ENCODE measurements around the gene KRT222.

Gene KRT222

DNA sequence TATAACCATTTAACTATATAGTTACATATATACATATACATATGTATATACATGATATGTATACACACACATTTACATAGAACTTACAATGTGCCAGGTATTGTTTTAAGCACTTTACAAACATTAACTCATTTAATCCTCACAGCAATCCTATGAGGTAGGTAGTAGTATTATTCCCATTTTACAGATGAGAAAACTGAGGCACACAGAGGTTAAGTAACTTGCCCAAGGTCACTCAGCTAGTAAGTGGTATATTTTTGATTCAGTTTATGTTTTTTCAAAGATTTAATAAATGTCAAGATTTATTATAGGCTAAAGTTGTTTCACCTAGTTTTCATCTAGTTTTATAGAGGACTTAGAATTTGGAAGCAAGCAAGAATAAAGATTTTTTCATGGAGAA lies 6.6 kb downstream of the KRT222 start:
- DNase-seq (ENCODE audit: low read depth in 2 of 2): no peak

- DNase-seq (ENCODE audit: low read depth in 2 of 2): no peak
Measured at GRCh38 chr17:40651939-40652338, 13.0 kb downstream of the KRT222 start.

GRCh38 chr17:40648384-40648968 lies 16.5 kb downstream of the KRT222 start:
- DNase-seq (ENCODE audit: low read depth in 2 of 2): no peak

DNA sequence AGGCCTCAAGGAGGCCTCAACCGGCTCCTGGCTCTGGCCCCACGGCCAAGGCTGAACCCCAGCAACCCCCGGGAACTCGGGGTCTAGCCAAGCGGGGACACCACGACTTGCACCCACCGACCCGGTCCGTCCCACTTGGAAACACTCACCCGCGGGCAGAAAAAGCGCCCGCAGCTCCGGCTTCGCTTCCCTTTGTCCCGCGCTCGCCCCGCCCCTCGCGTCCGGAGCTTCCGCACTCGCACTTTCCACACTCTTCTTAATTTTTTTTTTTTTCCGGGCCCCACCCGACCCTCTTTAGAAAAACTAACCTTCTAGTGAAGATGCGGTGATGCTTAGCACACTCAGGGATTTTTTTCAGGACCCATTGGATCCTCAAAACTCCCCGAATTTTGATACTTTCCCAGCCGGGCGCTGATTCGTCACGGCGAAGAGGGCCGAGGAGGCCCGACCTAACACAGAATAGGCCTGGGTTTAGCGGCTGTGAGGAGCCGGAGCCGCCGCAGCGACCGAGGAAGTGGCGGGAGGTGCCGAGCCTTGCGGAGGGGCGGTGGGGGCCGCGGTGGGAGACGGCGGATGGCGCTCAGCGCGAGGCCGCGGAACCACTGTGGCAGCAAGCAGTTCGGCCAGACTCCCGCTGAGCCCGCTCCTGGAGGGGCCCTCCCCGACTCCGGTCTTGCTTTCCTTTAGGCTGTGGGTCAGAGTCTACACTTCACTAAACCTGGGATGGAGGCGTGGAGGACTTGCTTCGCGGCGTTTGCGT lies 17.2 kb downstream of the KRT222 start, which contains the start of gene SMARCE1:
TSS of gene SMARCE1 (minus strand) at position 195 of the 760 bp plus-strand sequence. CDS start 2,016 bp downstream, outside the sequence.
- DNase-seq (ENCODE audit: low read depth in 2 of 2): peak; percentile 53 to 59

DNA sequence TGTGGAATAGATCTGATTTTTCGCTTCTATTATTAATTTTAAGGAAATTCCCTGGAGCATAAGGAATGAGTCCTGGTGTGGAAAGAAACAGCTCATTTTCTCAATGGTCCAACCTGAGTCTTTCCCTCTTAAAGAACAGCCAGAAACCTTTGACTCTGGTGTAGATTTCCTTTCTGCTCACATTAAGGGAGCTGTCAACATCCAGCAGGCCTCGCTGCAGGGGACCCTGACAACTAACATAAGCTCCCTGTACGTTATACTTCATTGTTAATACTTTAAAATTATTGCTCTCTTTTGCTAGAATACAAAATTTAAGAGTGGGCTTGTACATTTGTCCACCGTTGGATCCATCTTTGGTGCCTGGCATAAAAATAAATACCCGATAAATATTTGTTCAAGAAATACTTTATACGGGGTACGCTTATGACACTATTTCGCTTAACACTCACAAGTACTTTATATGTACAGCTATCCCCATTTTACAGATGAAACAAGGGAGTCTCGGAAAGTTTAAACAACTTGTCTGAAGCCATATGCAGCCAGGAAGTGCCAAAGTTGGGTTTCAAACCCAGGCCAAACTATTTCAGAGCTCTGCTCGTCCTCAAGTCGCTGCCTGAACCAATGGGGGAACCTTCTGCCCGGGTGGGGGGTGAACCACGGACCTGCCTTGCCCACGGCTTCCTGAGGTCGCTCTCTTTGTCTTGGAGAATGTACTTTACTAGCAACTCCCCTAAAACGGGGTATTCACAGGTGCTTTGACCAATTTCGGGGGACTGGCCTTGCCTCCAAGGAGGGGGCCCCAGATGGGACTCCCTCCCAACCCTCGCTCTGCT lies 18.0 kb downstream of the KRT222 start:
- no peak for DNase-seq (ENCODE audit: low read depth in 2 of 2)

- no peak for DNase-seq (ENCODE audit: low read depth in 2 of 2)
Measured at GRCh38 chr17:40645943-40646342, 19.0 kb downstream of the KRT222 start.

GRCh38 chr17:40645291-40645690 lies 19.7 kb downstream of the KRT222 start:
- no peak for DNase-seq (ENCODE audit: low read depth in 2 of 2)

DNA sequence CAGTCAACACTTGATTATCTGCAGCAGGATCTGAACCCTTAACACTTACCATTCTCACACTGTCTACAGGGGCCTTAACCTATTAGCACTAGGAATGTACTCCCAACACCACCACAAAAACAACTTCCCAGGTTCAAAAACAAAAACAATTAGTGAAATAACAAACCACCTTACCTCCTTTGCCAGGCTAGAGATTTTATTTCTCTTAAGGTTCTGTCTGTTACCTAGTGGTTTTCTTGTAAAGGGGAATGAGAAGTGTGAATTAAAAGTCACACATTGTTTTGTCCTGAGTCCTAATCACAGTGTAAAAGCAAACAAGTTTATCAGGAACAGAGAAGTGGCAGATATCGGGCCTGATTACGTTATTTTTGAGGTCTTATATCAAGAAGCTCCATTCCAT lies 27.0 kb downstream of the KRT222 start:
- no peak for DNase-seq (ENCODE audit: low read depth in 2 of 2)

DNA sequence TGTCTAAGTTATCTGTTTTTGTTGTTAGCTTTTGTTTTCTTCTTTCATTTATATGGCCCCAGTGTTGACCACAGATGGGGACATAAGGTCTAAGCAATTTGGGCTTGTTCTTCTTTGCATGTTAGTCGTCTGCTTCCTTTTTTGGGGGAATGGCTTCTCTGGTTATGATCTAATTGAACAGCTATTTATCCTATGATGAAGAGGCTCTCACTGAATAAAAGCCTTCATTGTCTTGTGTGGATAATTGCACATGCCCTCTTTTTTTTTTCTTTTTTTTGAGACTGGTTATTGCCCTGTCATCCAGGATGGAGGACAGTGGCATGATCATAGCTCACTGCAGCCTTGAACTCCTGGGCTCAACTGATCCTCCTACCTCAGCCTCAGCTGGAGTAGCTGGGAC lies 31.1 kb downstream of the KRT222 start:
- no peak for DNase-seq (ENCODE audit: low read depth in 2 of 2)

DNA sequence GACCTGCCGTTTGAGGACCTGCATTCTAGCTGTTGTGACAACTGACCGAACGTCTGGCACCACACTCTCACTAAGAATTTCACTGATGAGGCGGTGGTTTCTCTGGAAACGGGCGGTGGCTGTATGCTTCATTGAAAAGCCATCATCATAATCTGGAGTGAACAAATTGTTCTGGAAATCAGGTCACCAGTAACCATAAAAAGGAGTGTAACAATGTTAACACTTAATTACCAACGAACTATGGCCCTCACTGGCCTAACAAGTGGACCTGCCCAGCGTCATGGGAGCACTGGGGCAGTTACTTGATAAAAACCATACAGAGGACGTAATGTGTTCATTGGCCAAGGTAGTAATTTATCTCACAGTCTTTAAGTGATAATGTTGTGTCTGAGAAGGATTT lies 32.8 kb downstream of the KRT222 start:
- no peak for DNase-seq (ENCODE audit: low read depth in 2 of 2)

DNA sequence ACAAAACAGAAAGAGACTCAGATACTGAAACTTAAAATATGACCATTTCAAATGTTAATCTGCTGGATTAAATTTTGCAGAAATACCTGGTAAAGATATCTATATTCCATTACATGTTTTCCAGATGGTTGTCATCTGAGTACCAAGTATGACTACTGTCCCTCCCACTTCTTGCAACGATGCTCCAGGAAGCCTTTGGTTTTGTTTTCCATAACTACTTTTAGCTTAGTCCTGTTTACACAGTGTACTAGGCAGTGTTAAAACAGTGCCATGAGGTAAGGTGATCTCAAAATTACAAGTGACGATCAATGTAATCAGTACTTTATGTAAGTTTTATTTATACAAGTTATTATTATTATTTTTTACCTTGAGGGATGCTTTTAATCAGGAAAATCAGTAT lies 35.1 kb downstream of the KRT222 start:
- no peak for DNase-seq (ENCODE audit: low read depth in 2 of 2)

DNA sequence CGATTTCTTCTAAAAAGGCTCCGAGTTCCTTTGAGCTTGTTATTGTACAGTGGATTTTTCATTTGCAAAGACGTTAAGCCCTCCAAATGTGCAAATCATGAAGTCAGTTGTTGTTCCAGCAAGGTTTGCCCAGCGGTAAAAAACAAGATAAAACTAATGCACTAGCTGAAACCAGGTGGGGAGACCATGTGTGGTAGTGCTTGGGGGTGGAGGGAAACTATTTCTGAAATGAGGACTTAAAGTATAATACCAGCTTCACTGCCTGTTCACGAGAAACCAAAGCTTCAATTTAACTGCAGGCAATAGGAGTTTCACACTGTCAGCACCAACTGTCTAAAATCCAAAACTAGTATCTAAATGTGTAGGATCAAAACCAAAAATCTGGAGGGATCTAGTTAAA lies 39.7 kb downstream of the KRT222 start:
- DNase-seq (ENCODE audit: low read depth in 2 of 2): no peak

DNA sequence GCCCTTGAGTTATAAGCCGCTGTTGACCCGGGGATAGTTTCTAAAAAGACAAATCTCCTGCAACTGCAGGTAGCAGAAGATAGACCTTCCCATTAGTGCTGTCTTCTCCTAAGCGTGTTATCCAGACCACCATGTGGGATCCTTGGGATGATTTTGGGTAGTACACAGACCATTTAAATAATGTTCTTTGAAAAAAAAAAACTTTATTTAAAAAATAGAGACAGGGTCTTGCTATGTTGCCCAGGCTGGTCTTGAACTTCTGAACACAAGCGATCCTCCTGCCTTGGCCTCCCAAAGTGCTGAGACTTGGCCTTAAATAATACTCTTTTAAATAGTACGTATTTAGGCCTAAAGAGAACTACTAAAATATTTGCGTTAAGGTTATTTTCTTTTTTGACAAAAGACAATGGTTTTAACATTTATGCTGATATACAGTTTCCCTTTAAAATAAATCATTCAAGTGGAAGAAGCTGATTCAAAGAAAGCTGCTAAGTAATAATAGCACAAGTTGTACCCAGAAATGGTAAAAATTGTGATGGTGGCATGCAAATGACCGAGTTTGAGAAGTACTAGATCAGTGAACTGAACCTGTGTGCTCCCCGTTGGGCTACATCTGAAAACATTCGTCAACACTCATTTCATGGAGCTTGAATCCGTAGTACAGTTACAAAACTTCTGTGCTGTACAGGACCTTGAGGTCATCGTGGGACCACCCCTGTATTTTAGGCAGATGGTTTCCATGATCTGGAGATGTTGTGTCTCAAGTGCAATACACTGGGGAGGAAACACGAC lies 41.4 kb downstream of the KRT222 start:
- no peak for DNase-seq (ENCODE audit: low read depth in 2 of 2)

DNA sequence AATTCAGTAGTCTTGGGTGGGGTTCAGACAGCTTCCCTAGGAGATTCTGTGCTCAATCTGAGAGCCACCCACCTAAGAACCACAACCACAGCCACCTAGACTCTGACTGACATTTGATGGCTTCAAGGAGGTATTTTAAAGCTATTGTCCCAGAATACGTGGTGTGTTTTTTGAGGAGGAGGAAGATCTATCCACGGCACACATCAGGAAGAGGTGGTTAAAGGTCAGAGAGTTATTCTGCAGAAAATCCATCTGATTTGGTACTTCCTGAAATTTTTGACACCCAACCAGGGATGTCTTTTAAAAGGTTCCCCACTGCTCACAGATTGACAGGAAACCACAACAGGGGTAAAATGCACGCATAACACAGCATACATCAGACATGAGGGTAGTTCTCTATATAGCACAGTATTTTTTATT lies 42.5 kb downstream of the KRT222 start:
- no peak for DNase-seq (ENCODE audit: low read depth in 2 of 2)

DNA sequence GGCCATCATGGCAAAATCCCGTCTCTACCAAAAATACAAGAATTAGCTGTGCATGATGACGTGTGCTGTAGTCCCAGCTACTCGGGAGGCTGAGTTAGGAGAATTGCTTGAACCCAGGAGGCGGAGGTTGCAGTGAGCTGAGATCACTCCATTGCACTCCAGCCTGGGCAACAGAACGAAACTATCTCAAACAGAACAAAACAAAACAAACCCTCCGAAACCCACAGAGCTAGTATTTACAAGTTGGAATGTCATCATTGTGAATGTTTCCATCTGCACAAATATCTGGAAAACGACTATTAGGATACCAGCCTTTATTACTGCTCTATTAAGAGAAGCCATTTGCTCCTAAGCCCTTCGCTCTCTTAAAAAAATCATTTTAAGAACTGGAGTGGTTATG lies 43.4 kb downstream of the KRT222 start:
- no peak for DNase-seq (ENCODE audit: low read depth in 2 of 2)

DNA sequence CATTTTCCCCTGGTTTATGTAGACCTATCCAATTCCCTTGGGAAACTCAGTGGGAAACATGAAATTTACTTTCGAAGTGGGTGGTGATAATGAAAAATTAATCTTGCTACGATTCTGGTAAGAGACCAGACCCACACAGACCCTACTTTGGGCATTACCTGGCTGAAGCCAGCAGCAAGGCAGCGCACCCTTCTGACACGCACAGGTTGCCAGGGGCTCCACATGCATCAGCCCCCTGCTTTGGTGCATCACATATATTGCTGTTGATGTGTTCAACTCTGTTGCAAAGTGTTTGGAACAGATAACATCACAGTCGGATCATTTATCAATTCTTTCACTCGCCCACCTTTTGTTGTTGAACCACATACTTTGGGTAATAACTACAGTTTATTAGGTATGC lies 44.0 kb downstream of the KRT222 start:
- no peak for DNase-seq (ENCODE audit: low read depth in 2 of 2)

DNA sequence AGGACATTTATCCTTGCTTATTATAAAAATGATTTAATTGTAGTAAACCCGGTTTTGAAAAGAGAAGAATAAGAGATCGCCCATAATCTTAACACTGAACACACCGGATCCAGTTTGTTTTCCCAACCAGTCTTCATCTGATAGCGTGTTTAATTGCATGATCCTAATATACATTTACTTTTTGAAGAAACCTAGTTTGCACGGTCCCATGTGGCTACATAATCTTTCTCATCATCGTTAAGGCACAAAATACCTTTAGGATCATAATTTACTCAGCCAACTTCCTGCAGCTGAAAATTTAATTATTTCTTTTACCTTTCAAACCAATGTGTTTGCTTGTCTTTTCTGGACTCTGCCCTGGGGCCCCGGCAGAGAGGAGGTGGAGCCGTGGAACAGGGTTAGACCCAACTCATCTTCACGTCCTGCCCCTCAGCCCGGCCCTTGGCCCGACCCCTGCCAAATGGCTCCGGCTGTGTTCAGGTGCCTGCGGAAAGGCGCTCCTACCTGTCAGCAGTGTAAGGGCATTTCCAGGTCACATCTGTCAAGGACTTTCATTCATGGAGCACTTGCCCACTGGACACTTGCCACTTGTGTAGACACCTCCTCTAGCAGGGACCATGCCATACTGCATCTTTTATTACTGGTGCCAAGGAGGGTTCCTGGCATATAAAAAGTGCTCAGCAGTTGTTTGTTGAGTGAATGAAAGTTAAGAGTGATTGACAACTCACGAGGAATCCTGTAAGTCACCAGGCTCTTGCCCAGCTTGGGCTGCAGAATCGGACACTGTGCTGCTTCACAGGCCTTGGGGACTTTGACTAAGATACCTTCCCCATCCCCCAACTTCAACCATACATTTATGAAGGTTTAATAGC lies 46.0 kb downstream of the KRT222 start:
- DNase-seq (ENCODE audit: low read depth in 2 of 2): no peak

GRCh38 chr17:40617678-40618240 lies 47.2 kb downstream of the KRT222 start:
- no peak for DNase-seq (ENCODE audit: low read depth in 2 of 2)

DNA sequence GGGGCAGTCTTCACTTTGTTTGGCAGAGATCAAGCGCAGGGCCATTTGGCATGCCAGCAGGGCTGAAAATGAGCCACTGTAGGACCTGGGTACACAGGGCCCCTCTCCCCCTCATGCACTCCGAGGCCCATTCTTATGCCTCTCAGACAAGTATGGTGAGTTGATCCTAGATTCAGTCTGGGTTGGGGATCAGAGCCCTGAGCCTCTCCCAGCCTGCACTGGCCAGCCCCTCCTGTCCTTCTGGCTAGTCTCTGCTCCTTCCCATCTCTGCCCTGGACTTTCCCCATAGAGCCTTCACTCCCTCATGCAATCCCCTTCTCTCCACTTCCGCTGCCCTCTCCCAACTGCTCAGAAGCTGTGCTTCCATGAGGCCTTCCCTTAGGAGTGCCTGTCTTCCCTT lies 48.4 kb downstream of the KRT222 start:
- no peak for DNase-seq (ENCODE audit: low read depth in 2 of 2)

DNA sequence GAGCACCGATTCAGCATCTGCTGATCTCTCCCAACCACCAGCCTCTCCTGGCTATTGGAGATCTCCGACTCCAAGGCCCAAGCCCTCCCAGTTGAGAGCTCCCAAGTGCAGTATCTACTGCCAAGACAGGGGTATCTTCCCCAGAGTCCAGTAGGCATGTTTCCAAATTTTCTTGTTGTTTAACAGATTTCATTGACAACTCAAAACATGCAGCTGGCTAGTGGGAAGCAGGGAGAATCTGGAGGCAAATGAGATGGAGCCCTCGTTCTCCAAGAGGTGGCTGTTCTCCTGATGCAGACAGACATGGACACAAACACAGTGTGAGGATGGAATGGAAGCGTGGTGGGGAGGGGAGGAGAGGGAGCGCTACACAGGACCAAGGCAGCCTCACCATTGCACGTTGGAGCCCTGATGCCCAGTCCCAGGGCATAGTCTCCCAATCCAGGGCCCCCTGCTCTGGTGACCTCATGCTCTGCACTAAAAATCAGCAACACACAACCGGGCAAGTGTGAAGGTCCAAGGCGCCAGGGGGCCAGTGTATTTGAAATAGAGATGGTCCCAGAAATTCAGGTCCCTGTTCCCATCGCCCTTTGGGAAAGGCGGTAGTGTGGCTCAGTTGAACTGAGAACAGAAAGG lies 49.0 kb downstream of the KRT222 start:
- no peak for DNase-seq (ENCODE audit: low read depth in 2 of 2)
